Left hindlimb (tissue), 1 donor: ENCODE results near the gene ZNF749.

ENCODE experiments used
- DNase-seq: peaks from one replicate; pipeline ENCODE4 v3.0.0-alpha.2; 2018

Gene ZNF749

GRCh38 chr19:57435062-57435978 is at the start of gene ZNF749:
Gene ZNF749 (plus strand): TSS chr19:57435325. CDS start chr19:57435579, 254 bp downstream.
- peak; percentile 98 for DNase-seq

- no peak for DNase-seq
Measured at GRCh38 chr19:57389194-57389729, 45.9 kb upstream of the ZNF749 start.

- DNase-seq: peak; percentile 99
Measured at GRCh38 chr19:57389730-57390598, 45.2 kb upstream of the ZNF749 start, which contains the start of gene ZNF548. Gene ZNF548 (plus strand): TSS chr19:57389854. CDS start chr19:57390100, 246 bp downstream.

GRCh38 chr19:57395710-57396109 is 39.4 kb upstream of the ZNF749 start:
- no peak for DNase-seq

- DNase-seq: no peak
Measured at GRCh38 chr19:57398868-57399267, 36.3 kb upstream of the ZNF749 start.

GRCh38 chr19:57403737-57404563 is 31.2 kb upstream of the ZNF749 start:
- no peak for DNase-seq

GRCh38 chr19:57406516-57407123 is 28.5 kb upstream of the ZNF749 start:
- no peak for DNase-seq

- peak; percentile 94 for DNase-seq
Measured at GRCh38 chr19:57410877-57411671, 24.1 kb upstream of the ZNF749 start, which contains the start of gene ZNF17. Gene ZNF17 (plus strand): TSS chr19:57411161. CDS start chr19:57413616, 2,455 bp downstream.

GRCh38 chr19:57419439-57419838 is 15.7 kb upstream of the ZNF749 start:
- DNase-seq: no peak

- DNase-seq: no peak
Measured at GRCh38 chr19:57421037-57421436, 14.1 kb upstream of the ZNF749 start.

GRCh38 chr19:57434386-57435061 is 601 bp upstream of the ZNF749 start:
- DNase-seq: no peak

- no peak for DNase-seq
Measured at GRCh38 chr19:57436417-57436816, 1.3 kb downstream of the ZNF749 start.

GRCh38 chr19:57437931-57438330 is 2.8 kb downstream of the ZNF749 start:
- DNase-seq: no peak

- DNase-seq: no peak
Measured at GRCh38 chr19:57438925-57439324, 3.8 kb downstream of the ZNF749 start.

GRCh38 chr19:57441979-57442752 is 7.0 kb downstream of the ZNF749 start:
- DNase-seq: no peak

GRCh38 chr19:57443121-57443696 is 8.1 kb downstream of the ZNF749 start:
- no peak for DNase-seq

- DNase-seq: no peak
Measured at GRCh38 chr19:57452307-57452706, 17.2 kb downstream of the ZNF749 start.

GRCh38 chr19:57465680-57466381 is 30.7 kb downstream of the ZNF749 start:
- DNase-seq: no peak
